Psoas muscle (tissue), 8 donors: ENCODE measurements around the gene PPP1R11. TPM values are rescaled to one million over a fixed set of nuclear protein-coding genes. Genes with fewer than 3 reads are reported as not detected.

Experiments used
- ATAC-seq, 4 donors: fragments of 200-7000 bp; cut with Tn5 transposase; one replicate each; pipeline ENCODE4 v1.9.1; 2020; ENCODE audit warnings: moderate library complexity in 3 of 4, mild to moderate bottlenecking in 2 of 4
- DNase-seq, 2 donors: peaks; one replicate each; pipeline ENCODE4 v3.0.0-alpha.2; 2020
- H3K27ac ChIP-seq: fragments of 200-600 bp; one replicate; pipeline ENCODE4 v1.8.0; 2022
- H3K27me3 ChIP-seq, 3 donors: fragments of 200-600 bp in 1 of 3; one replicate each; pipeline versions ENCODE4 v1.6.1 to v1.8.0; 2013 to 2022; ENCODE audit warnings: low read length in 2 of 3, mild to moderate bottlenecking in 2 of 3, moderate library complexity in 1 of 3; ENCODE audit not compliant: insufficient read depth in 3 of 3
- H3K36me3 ChIP-seq, 2 donors: fragments of 200-600 bp in 1 of 2; one replicate each; pipeline versions ENCODE4 v1.6.1 to v1.8.0; 2013 to 2022; ENCODE audit warnings: low read depth in 1 of 2, mild to moderate bottlenecking in 1 of 2, moderate library complexity in 1 of 2; ENCODE audit not compliant: insufficient read depth in 1 of 2
- H3K4me1 ChIP-seq: fragments of 200-600 bp; one replicate; pipeline ENCODE4 v1.8.0; 2022
- H3K4me3 ChIP-seq: fragments of 200-600 bp; one replicate; pipeline ENCODE4 v1.8.0; 2022; ENCODE audit warnings: mild to moderate bottlenecking
- H3K9me3 ChIP-seq: fragments of 200-600 bp; one replicate; pipeline ENCODE4 v1.8.0; 2022
- CTCF ChIP-seq: fragments of 200-600 bp; IDR thresholded peaks from one replicate; pipeline ENCODE4 v1.8.0; 2022; ENCODE audit warnings: antibody characterized with exemption
- WGBS, 3 donors: extraction: QIAGEN DNeasy Blood & Tissue Kit; methylation state at CpG; one replicate each; pipeline versions ENCODE4 v1.1.6 to v1.1.7; 2013; 5-methylcytosine and 5-hydroxymethylcytosine counted together
- intact Hi-C, 2 donors: fragments of 100-400 bp; cut with DNase I; formaldehyde crosslinking; loops; one replicate each; pipeline versions ENCODE4 v1.11.0 to v1.14.2; 2022
- polyA plus RNA-seq, 3 donors: library from polyadenylated mRNA; stranded (reverse); fragments of 200-250 nt; gene quantifications; one replicate each; pipeline ENCODE4 v1.2.3, GENCODE V29; 2013
- total RNA-seq, 4 donors: library from RNA; stranded (reverse); fragmentation: NEBNext Ultra II Directional in 2 of 4; extraction: Animal tissue kit (Norgen Biotek cat#: 25700) in 2 of 4; gene quantifications; one replicate each; pipeline versions ENCODE4 v1.2.1 to v1.2.4, GENCODE V29; 2021 to 2023
- donor health status: healthy with polysubstance abuse.
- donor health status: DM: no; HTN: no; CAD: no; lungs with moderate emphysema.
- donor health status: Bipolar disorder and iron deficiency.
- donor health status: healthy.
- donor health status: DM: yes; HTN: yes; CAD: no.
- donor health status: DM: no; HTN: no; CAD: no.
- donor health status: DM: no; HTN: no; CAD: no.
- donor health status: DM: yes; HTN: yes; CAD: no.

Gene PPP1R11
- total and polyA plus RNA-seq, 7 donors, result 31.9 to 81.2 (median 48.5) TPM

GRCh38 chr6:30100154-30100553 lies 33.2 kb downstream of the PPP1R11 start:
- Histone ChIP-seq H3K9me3 (no peaks in the 10 kb centered on the region), H3K4me1 (peaks cover 24% of the 10 kb centered on the region), H3K4me3 (peak overlapping the region; percentile 58), H3K27ac (no peak overlapping the region), H3K27me3 (peaks cover 0 to 59% (median 15%) of the 10 kb centered on the region in 3 donors), H3K36me3 (no peaks in the 10 kb centered on the region)
- DNase-seq, result no peak
- WGBS, 3 donors, result 28 to 33% (median 32%) methylated on average over 8 of the region's 8 CpGs
- TF ChIP-seq CTCF, result no peak
- no peak for ATAC-seq
- intact Hi-C loops, result loop anchor here in 1 of 2 donors (2.0 to 5.0 kb wide), 2 partner anchors 31 to 72 kb away; no protein-coding TSS in a partner anchor

DNA sequence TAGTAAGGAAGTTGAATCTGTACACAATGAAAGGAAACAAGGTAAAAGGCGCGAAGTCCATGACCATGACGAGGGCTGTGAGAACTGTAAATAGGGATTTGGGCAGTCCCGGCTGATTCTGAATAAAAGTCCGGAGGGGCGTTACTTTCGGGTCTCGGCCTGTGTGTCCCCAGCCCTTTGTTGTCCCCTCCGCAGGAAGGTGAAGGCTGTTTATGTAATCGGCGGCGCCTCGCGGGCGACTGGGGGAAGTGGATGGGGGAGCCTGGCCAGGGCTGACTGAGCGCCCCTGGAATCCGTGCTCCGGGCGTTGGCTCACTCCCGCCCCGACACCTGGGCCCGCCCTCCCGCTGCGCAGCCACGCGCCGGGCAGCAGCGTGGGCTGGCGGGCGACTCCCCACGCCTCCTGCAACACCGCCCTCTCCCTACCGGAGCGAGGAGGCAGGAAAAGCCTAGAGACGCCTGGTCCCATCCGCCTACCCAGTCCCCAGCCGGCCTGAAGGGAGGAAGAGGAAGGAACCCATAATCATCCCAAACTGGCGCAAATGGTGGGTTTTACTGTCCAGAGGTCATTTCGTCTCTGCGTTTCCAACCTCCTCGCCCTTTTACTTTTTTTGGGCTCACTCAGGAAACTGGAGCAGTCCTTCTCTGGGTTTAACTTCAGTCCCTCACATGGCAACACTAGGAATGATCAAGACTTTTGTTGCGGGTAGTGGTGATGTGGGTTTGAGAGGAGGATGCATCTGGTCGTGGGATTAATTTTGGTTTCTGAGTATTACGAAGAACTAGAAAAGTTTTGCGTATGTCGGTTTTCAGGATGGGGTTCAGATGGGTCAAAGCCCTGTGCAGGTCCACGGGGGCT lies 33.8 kb downstream of the PPP1R11 start:
- H3K27me3 ChIP-seq, result peaks cover 0 to 55% (median 15%) of the 10 kb centered on the region in 3 donors
- ATAC-seq, result no peak
- H3K4me3 ChIP-seq, result peak overlapping the region; percentile 58
- H3K36me3 ChIP-seq, result no peaks in the 10 kb centered on the region
- H3K4me1 ChIP-seq, result peaks cover 24% of the 10 kb centered on the region
- DNase-seq, result peak; percentile 40 to 64
- intact Hi-C loops, result loop anchor here in 1 of 2 donors (2.0 to 5.0 kb wide), 2 partner anchors 32 to 71 kb away; no protein-coding TSS in a partner anchor
- no peaks in the 10 kb centered on the region for H3K9me3 ChIP-seq
- 2 to 3% (median 2%) methylated on average over 39 to 47 of the region's 47 CpGs for whole genome bisulfite sequencing, 3 donors
- TF ChIP-seq CTCF, result no peak
- H3K27ac ChIP-seq, result no peak overlapping the region

DNA sequence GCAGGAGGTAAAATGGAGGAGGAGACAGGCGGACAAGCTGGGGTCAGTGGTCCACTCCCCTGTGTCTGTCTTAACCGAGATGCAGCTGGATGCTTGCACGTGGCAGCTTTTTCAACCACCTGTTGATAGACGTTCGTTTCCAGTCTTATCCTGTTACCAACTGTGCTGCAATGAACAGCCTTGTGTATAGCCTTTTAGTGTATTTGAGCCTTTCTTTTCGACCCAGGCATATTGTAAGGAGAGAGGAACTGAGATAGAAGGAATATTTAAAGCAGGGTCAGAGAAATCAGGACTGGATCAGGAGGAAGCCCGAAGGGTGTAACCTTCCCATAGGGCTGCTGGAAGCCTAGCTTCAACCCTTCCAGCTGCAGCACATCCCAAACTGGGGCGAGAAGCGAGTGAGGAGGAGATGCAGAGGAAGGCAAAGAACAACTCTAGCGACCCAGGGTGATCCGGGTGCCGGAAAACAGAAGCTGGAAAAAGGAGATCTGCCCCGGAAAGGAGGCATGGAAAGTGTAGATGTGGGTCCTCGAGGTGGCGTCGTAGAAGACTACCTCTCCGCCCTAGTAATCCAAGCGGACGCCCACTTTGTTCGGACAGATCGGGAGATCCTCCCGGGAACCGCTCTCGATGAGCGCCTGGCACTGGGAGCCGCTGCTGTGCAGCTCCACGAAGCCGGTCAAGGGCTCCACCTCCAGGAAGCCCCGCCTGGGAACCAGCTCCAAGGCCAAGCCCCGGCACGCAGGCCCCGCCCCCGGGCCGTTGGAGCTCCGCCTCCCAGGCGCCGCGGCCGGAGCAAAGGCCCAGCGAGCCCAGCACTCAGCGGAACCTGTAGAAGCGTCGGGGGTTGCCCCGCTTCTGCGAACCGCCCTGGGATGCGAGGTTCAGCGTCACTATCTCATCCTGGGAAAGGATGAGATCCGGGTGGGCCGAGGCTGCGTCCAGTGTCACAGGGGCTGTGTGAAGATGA lies 34.7 kb downstream of the PPP1R11 start:
- Histone ChIP-seq H3K4me1 (peaks cover 24% of the 10 kb centered on the region), H3K36me3 (no peaks in the 10 kb centered on the region), H3K27ac (peak overlapping the region; percentile 71), H3K9me3 (no peaks in the 10 kb centered on the region), H3K4me3 (peak overlapping the region; percentile 58), H3K27me3 (peaks cover 0 to 52% (median 15%) of the 10 kb centered on the region in 3 donors)
- 2 to 3% (median 2%) methylated on average over 39 to 51 of the region's 51 CpGs for WGBS, 3 donors
- TF ChIP-seq CTCF, result peak; percentile 25
- ATAC-seq (peak; percentile 94 to 95 (median 95)), DNase-seq (peak; percentile 92 to 95)
- intact Hi-C loops, result loop anchor here (2.0 to 5.0 kb wide), 3 partner anchors 29 to 71 kb away; no protein-coding TSS in a partner anchor

DNA sequence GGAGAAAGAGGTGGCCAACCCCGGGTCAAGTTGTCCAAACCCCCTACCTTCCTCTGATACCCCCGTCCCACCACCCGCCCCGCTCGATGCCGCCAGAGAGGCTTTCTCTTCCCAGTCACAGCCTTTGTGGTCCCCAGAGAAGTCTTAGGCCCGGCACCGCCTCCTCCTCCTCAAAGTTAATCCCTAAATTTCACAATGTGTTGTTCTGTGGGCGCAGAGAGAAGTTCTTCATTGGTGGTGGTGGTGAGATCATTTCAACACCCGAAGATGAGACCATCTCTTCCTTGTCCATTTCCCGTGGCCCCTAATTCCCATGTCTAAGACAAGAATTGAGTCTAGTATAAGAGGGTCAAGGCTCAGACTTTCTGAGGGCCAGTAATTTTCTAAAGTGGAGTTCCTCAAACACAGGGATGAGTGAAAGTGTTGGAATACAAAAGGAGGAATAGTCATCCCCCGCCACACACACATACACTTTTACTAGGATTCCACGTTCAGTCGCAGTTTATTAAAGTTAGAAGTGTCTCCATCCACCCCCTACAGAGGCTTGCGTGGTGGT lies 35.5 kb downstream of the PPP1R11 start:
- DNase-seq, result peak in 1 of 2 donors; percentile 78
- H3K36me3 ChIP-seq, result no peaks in the 10 kb centered on the region

More for the DNA sequence above, 35.5 kb downstream of the PPP1R11 start:
- TF ChIP-seq CTCF, result no peak
- peaks cover 0 to 49% (median 15%) of the 10 kb centered on the region in 3 donors for H3K27me3 ChIP-seq
- WGBS, 3 donors, result 28 to 42% (median 29%) methylated on average over 15 of the region's 15 CpGs
- peak overlapping the region; percentile 71 for H3K27ac ChIP-seq
- intact Hi-C loops, result loop anchor here (2.0 to 5.0 kb wide), 2 partner anchors 28 to 70 kb away; no protein-coding TSS in a partner anchor
- H3K9me3 ChIP-seq, result no peaks in the 10 kb centered on the region
- H3K4me1 ChIP-seq, result peaks cover 24% of the 10 kb centered on the region
- H3K4me3 ChIP-seq, result peak overlapping the region; percentile 61
- ATAC-seq, result peak; percentile 15 to 56 (median 38)
